GM19351 (cell line): ENCODE measurements around the gene WSCD2.
A peak's percentile ranks its signal among the peaks of the same experiment; 100 is the strongest.

Source experiments
- ATAC-seq: cut with Tn5 transposase; IDR thresholded peaks from one replicate; pipeline ENCODE4 v1.9.1; 2021; ENCODE audit warnings: mild to moderate bottlenecking, moderate library complexity; ENCODE audit not compliant: unreplicated experiment

The WSCD2 gene

GRCh38 chr12:108129017-108129812 is at the start of gene WSCD2:
TSS of gene WSCD2 (plus strand) at chr12:108129288. CDS start at chr12:108195833, 66,545 bp downstream.
- ATAC-seq = no peak

GRCh38 chr12:108079721-108080120 is 49.4 kb upstream of the WSCD2 start:
- no peak for ATAC-seq

GRCh38 chr12:108080363-108080762 is 48.7 kb upstream of the WSCD2 start:
- no peak for ATAC-seq

DNA sequence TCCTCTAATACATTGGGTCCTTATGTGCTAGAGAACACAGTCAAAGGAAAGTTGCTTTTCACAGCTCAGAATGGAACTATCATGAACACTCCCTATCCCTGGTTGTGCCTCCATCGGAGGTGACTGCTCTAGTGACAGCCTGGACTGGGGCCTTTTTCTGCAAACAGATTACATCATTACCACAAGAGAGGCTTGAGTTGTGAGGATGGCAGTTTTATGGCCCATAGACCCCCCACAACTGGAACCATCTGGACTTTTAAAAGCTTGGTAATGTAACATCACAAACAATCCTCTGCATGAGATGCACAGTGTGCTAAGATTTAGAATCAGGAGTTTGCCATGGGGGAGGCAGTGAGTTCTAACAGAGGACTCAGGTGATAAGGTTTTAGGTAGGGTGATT is 46.6 kb upstream of the WSCD2 start:
- ATAC-seq = no peak

- ATAC-seq = no peak
Observed at GRCh38 chr12:108087900-108088299, 41.2 kb upstream of the WSCD2 start.

- no peak for ATAC-seq
Observed at GRCh38 chr12:108090107-108090899, 38.8 kb upstream of the WSCD2 start.

GRCh38 chr12:108090932-108091678 is 38.0 kb upstream of the WSCD2 start:
- no peak for ATAC-seq

DNA sequence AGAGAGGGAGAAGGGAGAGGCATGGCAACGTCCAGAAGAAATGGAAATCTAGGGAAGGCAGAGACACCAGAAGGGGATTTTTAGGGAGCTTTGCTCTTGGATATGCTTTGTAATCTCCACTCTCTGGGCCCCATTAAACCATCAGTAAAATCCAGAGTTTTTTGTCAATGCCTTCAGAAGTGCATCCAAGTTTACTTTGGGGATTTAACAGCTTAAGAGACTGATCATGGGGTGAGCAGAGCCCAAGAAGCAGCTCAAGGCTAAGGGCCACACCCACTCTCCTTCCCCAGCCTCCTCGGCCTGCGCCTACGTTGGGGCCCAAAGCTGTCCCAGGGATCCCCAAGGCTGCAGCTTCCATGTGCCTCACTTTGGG is 37.4 kb upstream of the WSCD2 start:
- ATAC-seq = no peak

- no peak for ATAC-seq
Observed at GRCh38 chr12:108093209-108093608, 35.9 kb upstream of the WSCD2 start.

GRCh38 chr12:108094056-108094649 is 34.9 kb upstream of the WSCD2 start:
- no peak for ATAC-seq

DNA sequence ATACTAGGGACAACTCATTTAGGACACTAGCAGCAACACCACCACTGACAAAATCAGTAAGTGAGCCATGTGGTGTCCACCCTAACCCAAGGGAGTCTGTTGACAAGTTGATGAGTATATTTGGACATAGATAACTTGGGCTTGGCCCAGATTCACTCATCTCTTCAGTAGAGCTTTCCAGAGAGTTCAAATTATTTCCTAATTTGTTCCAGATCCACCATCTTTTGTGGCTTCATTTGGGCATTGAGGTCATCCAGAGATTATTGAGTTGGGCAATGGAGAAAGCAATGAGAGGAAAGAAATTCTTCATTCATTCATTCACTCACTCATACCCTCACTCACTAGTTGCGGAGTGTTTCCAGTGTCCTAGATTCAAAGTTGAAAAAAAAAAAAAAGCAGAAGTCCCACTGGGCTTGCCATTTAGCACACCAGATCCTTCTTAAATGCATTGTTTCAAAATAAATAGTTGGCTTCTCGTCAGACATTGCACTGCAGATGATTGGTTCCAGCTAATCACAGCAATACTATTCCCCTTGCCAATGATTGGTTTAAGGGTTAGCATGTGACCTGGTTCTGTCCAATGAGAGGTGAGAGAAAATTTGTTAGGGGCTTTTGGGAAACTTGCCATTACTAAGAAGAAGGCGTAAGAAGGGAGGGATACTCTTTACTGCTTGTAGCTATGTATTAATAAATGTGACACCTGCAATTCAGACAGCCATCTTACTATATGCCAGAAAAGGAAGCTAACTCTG is 31.8 kb upstream of the WSCD2 start:
- ATAC-seq = no peak

DNA sequence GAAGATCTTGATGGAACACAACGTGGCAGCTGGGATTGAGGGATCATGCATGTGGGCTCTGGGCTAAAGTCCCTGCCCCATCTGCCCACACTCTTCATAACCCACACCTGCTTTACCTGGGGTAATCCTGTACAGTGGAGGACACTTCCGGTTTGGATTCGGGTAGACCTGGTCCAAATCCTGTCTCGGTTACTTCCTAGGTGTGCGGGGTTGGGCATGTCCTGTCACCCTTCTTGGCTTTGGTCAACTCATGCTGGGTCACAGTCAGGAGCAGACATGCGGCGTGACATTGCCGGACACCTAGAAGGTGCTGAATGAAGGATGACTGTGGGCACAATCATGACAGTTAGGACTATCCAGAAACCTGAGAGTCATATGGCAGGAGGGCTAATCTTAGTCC is 30.7 kb upstream of the WSCD2 start:
- no peak for ATAC-seq

GRCh38 chr12:108099073-108099472 is 30.0 kb upstream of the WSCD2 start:
- no peak for ATAC-seq

DNA sequence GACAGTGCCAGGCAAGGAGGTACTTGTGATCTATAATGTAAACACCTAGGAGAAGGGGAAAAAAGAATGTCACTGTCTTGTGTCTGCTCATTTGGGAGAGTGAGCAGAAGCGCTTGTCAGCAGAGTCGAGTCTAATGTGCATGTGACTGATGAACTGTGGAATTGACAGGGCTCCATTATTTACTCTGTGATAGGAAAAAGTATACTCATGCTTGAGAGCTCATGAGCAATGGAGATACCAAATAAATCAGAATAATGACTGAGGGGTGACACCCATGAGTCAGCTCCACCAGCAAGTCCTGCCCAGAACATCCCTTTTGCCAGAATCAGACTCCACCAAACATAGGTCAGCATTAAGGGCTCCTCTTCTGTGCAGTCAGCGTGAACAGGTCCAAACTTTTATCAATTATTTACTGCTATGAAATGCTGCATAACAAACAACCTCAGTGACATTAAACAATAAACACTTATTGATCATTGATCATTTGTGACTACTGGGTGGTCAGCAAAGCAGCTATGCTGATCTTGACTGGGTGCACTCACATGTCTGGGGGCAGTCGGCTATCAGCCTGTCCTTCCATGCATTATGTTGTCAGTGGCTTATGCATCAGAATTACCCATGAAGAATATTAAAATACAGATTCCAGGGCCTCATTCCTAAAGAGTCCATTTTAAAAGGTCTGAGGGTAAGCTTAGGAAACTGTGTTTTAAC is 29.2 kb upstream of the WSCD2 start:
- ATAC-seq = no peak

GRCh38 chr12:108101605-108102175 is 27.4 kb upstream of the WSCD2 start:
- ATAC-seq = no peak

DNA sequence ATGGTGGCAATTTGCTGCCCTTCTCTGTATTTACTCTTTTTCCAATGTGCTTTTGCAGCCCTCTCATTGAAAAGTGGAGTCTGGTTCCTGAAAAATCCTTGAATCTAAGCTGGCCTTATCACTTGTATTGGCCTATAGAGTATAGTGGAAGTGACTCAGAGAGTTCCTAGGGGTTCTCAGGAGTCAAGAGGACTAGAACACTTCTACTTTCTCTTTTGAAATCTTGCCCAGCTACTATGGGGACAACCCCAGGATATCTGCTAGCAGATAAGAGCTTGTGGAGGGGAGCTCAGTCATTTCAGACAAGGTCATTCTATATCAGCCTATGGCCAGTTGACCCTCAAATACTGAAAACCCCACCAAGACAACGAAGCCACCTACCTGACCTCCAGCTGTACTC is 26.7 kb upstream of the WSCD2 start:
- ATAC-seq = peak; percentile 55

- ATAC-seq = no peak
Observed at GRCh38 chr12:108103087-108103486, 26.0 kb upstream of the WSCD2 start.

DNA sequence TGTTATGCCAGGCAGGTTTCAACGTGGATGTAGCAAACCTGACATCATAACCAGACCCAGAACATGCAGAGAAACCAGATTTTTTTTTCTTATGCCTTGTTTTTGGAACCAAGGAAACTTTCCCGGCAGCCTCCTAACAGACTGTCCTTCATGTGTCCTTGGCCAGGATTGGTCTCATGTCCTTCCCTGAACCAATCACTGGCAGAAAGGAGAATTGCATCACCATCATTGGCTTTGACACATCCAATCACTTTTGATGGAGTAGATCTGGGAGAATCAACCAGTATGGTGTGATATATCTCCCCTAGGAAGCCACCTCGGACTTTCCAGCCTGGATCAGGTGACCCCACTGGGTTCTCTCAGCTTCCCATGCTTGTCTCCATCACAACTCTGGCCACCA is 25.6 kb upstream of the WSCD2 start:
- no peak for ATAC-seq

GRCh38 chr12:108104657-108105056 is 24.4 kb upstream of the WSCD2 start:
- no peak for ATAC-seq
